ENCODE measurements around the gene KRTAP26-1. TPM values are rescaled to one million over a fixed set of nuclear protein-coding genes. Genes with fewer than 3 reads are reported as not detected.

The KRTAP26-1 gene
- polyA plus RNA-seq, 3 donors = not detected

GRCh38 chr21:30329203-30329875, 9.2 kb upstream of the KRTAP26-1 start:
- H3K79me2 ChIP-seq (ENCODE audit: insufficient read depth, low read length) = no peaks in the 10 kb centered on the region
- H3K36me3 ChIP-seq (replicated peaks in 1 of 2; ENCODE audit: control insufficient read depth in 1 of 2, insufficient read depth in 2 of 2, low read length in 2 of 2) = no peaks in the 10 kb centered on the region
- intact Hi-C loops (cut with micrococcal nuclease) = no loop called here
- Mint-ChIP-seq H3K27me3 (ENCODE audit: low read depth in 3 of 3) (no peaks in the 10 kb centered on the region), H3K9me3 (peaks cover 0 to 7% (median 2%) of the 10 kb centered on the region in 7 donors), H3K4me3 (no peak overlapping the region), H3K36me3 (no peaks in the 10 kb centered on the region), H3K4me1 (no peaks in the 10 kb centered on the region), H3K27ac (no peak overlapping the region)
- H3K27me3 ChIP-seq (ENCODE audit: control insufficient read depth in 2 of 2, insufficient read depth in 2 of 2, low read length in 2 of 2) = no peaks in the 10 kb centered on the region
- H3K9me3 ChIP-seq (replicated peaks in 1 of 2; ENCODE audit: control insufficient read depth in 1 of 2, insufficient read depth in 1 of 2, low read length in 2 of 2) = peaks cover 0 to 3% of the 10 kb centered on the region in 2 donors
- H4K20me1 ChIP-seq (ENCODE audit: insufficient read depth, low read length) = no peaks in the 10 kb centered on the region
- no peak for DNase-seq
- no peak overlapping the region for H3K4me3 ChIP-seq (replicated peaks in 1 of 3; ENCODE audit: low read depth in 2 of 3, low read length in 3 of 3)
- no peaks in the 10 kb centered on the region for H3K4me1 ChIP-seq (ENCODE audit: control insufficient read depth in 1 of 2, insufficient read depth in 2 of 2, low read length in 2 of 2)
- H2AFZ ChIP-seq (ENCODE audit: insufficient read depth, low read depth, low read length, poor library complexity, severe bottlenecking) = no peak overlapping the region
- no peak overlapping the region for H3K4me2 ChIP-seq (replicated peaks; ENCODE audit: extremely low read depth, low read length, poor library complexity, severe bottlenecking)
- TF ChIP-seq, protein P1, sequence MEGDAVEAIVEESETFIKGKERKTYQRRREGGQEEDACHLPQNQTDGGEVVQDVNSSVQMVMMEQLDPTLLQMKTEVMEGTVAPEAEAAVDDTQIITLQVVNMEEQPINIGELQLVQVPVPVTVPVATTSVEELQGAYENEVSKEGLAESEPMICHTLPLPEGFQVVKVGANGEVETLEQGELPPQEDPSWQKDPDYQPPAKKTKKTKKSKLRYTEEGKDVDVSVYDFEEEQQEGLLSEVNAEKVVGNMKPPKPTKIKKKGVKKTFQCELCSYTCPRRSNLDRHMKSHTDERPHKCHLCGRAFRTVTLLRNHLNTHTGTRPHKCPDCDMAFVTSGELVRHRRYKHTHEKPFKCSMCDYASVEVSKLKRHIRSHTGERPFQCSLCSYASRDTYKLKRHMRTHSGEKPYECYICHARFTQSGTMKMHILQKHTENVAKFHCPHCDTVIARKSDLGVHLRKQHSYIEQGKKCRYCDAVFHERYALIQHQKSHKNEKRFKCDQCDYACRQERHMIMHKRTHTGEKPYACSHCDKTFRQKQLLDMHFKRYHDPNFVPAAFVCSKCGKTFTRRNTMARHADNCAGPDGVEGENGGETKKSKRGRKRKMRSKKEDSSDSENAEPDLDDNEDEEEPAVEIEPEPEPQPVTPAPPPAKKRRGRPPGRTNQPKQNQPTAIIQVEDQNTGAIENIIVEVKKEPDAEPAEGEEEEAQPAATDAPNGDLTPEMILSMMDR (IDR thresholded peaks at IDR 0.05) = no peak
- H3K9ac ChIP-seq (ENCODE audit: insufficient read depth, low read length, poor library complexity, severe bottlenecking) = no peak overlapping the region
- no peak overlapping the region for H3K27ac ChIP-seq (ENCODE audit: low read depth in 1 of 2, low read length in 2 of 2)
- 89% methylated on average over 3 of the region's 4 CpGs for WGBS (ENCODE audit: insufficient coverage)

DNA sequence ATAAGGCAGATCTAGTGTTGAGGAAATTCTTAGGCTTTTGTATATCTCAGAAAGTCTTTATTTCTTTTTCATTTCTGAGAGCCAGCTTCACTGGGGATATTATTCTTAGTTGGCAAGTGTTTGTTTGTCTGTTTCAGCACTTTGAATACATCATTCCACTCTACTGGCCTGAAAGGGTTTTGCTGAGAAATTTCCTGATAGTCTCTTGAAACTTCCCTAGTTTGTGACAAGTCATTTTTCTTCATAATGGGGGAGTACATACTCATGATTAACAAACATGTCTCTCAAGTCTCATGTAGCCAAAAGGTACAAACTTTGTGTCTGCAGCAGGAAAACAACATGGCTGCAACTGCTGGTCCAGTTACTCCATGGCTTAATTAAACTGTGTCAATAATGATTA, 6.3 kb upstream of the KRTAP26-1 start:
- no peak overlapping the region for H3K4me2 ChIP-seq (replicated peaks; ENCODE audit: extremely low read depth, low read length, poor library complexity, severe bottlenecking)
- Mint-ChIP-seq H3K36me3 (no peaks in the 10 kb centered on the region), H3K27ac (no peak overlapping the region), H3K9me3 (peaks cover 0 to 7% (median 2%) of the 10 kb centered on the region in 7 donors), H3K4me3 (no peak overlapping the region), H3K27me3 (ENCODE audit: low read depth in 3 of 3) (no peaks in the 10 kb centered on the region), H3K4me1 (no peaks in the 10 kb centered on the region)
- intact Hi-C loops (cut with micrococcal nuclease) = no loop called here
- TF ChIP-seq, protein P1 (IDR thresholded peaks at IDR 0.05) = no peak
- H3K4me1 ChIP-seq (ENCODE audit: control insufficient read depth in 1 of 2, insufficient read depth in 2 of 2, low read length in 2 of 2) = no peaks in the 10 kb centered on the region
- H3K27ac ChIP-seq (ENCODE audit: low read depth in 1 of 2, low read length in 2 of 2) = no peak overlapping the region
- H4K20me1 ChIP-seq (ENCODE audit: insufficient read depth, low read length) = no peaks in the 10 kb centered on the region
- H3K36me3 ChIP-seq (replicated peaks in 1 of 2; ENCODE audit: control insufficient read depth in 1 of 2, insufficient read depth in 2 of 2, low read length in 2 of 2) = no peaks in the 10 kb centered on the region
- H3K27me3 ChIP-seq (ENCODE audit: control insufficient read depth in 2 of 2, insufficient read depth in 2 of 2, low read length in 2 of 2) = no peaks in the 10 kb centered on the region
- no peak overlapping the region for H3K4me3 ChIP-seq (replicated peaks in 1 of 3; ENCODE audit: low read depth in 2 of 3, low read length in 3 of 3)
- H3K9ac ChIP-seq (ENCODE audit: insufficient read depth, low read length, poor library complexity, severe bottlenecking) = no peak overlapping the region
- no peak overlapping the region for H2AFZ ChIP-seq (ENCODE audit: insufficient read depth, low read depth, low read length, poor library complexity, severe bottlenecking)
- H3K79me2 ChIP-seq (ENCODE audit: insufficient read depth, low read length) = no peaks in the 10 kb centered on the region
- DNase-seq = no peak
- peaks cover 0 to 3% of the 10 kb centered on the region in 2 donors for H3K9me3 ChIP-seq (replicated peaks in 1 of 2; ENCODE audit: control insufficient read depth in 1 of 2, insufficient read depth in 1 of 2, low read length in 2 of 2)

Data from CD14-positive monocyte (primary cell).